Smooth muscle cell (in vitro differentiated cells): Measurements from ENCODE around the gene CBR1. TPM values are rescaled to one million over a fixed set of nuclear protein-coding genes. Genes with fewer than 3 reads are reported as not detected.

ENCODE experiments used
- DNase-seq: peaks from one replicate; lab custom pipeline; 2025; ENCODE audit not compliant: unreplicated experiment; lab: John Stamatoyannopoulos, UW
- H2AFZ ChIP-seq: fragments of 200-600 bp; sonication (generic); 2 replicates; pipeline ENCODE4 v1.6.0; 2016; ENCODE audit warnings: antibody characterized with exemption, low read depth, mild to moderate bottlenecking
- H3F3A ChIP-seq: fragments of 200-600 bp; sonication (generic); 2 replicates; pipeline ENCODE4 v1.6.0; 2017; ENCODE audit warnings: antibody characterized with exemption, low read depth
- H3K27ac ChIP-seq: fragments of 200-600 bp; sonication (generic); 2 replicates; pipeline ENCODE4 v1.5.1; 2016; ENCODE audit warnings: low read depth, mild to moderate bottlenecking
- H3K27me3 ChIP-seq: fragments of 200-600 bp; sonication (generic); 2 replicates; pipeline ENCODE4 v1.6.1; 2016; ENCODE audit warnings: low read depth, mild to moderate bottlenecking
- H3K36me3 ChIP-seq: fragments of 200-600 bp; sonication (generic); 2 replicates; pipeline ENCODE4 v1.5.1; 2016; ENCODE audit warnings: low read depth
- H3K4me1 ChIP-seq: fragments of 200-600 bp; sonication (generic); 2 replicates; pipeline ENCODE4 v1.5.1; 2016; ENCODE audit warnings: low read depth
- H3K4me2 ChIP-seq: fragments of 200-600 bp; sonication (generic); 2 replicates; pipeline ENCODE4 v1.6.0; 2016; ENCODE audit warnings: mild to moderate bottlenecking
- H3K4me3 ChIP-seq: fragments of 200-600 bp; sonication (generic); 2 replicates; pipeline ENCODE4 v1.5.1; 2016; ENCODE audit warnings: mild to moderate bottlenecking
- H3K79me2 ChIP-seq: fragments of 200-600 bp; sonication (generic); 2 replicates; pipeline ENCODE4 v1.6.0; 2016; ENCODE audit warnings: low read depth, mild to moderate bottlenecking
- H3K9ac ChIP-seq: fragments of 200-600 bp; sonication (generic); 2 replicates; pipeline ENCODE4 v1.6.0; 2016; ENCODE audit warnings: low read depth
- H3K9me3 ChIP-seq: fragments of 200-600 bp; sonication (generic); replicated peaks from 2 replicates; pipeline ENCODE4 v1.5.1; 2016; ENCODE audit warnings: low read depth
- H4K20me1 ChIP-seq: fragments of 200-600 bp; sonication (generic); 2 replicates; pipeline ENCODE4 v1.6.0; 2016; ENCODE audit warnings: low read depth
- CTCF ChIP-seq: fragments of 200-600 bp; sonication (generic); IDR thresholded peaks from 2 replicates; pipeline ENCODE4 v1.5.1; 2017; ENCODE audit warnings: borderline replicate concordance, mild to moderate bottlenecking, antibody characterized with exemption; ENCODE audit not compliant: insufficient read depth, poor library complexity, severe bottlenecking
- WGBS: methylation state at CpG from one replicate; pipeline ENCODE4 v1.1.7; 2016; ENCODE audit warnings: low lambda C conversion rate; 5-methylcytosine and 5-hydroxymethylcytosine counted together
- polyA plus RNA-seq: library from polyadenylated mRNA; unstranded; fragments of >200 nt; fragmentation: Nextera tagmentation; extraction: Ambion mirVana; gene quantifications from 2 replicates; pipeline ENCODE4 v1.2.1, GENCODE V29; 2016
- small RNA-seq: library from RNA; depleted of rRNA; stranded (forward); fragments of <200 nt; gene quantifications from one replicate; pipeline ENCODE3, GENCODE V24; 2014
- total RNA-seq: library from RNA; depleted of rRNA; stranded (reverse); fragments of >200 nt; gene quantifications from 2 replicates; pipeline ENCODE4 v1.2.3, GENCODE V29; 2014

Gene CBR1
- total and polyA plus RNA-seq, 2 experiments from 2014 or later, result 67.1 to 90.7 TPM

- Histone ChIP-seq H2AFZ (no peak overlapping the region), H3F3A (no peaks in the 10 kb centered on the region), H3K79me2 (no peaks in the 10 kb centered on the region), H3K9ac (no peak overlapping the region), H3K9me3 (no peaks in the 10 kb centered on the region), H3K27me3 (no peaks in the 10 kb centered on the region), H3K4me3 (no peak overlapping the region), H4K20me1 (no peaks in the 10 kb centered on the region), H3K4me2 (no peak overlapping the region), H3K27ac (no peak overlapping the region), H3K4me1 (no peaks in the 10 kb centered on the region), H3K36me3 (no peaks in the 10 kb centered on the region)
- WGBS, result 89% methylated on average over 2 of the region's 2 CpGs
- TF ChIP-seq CTCF, result no peak
- no peak for DNase-seq
These were observed 47.5 kb downstream of the CBR1 start for GRCh38 chr21:36117286-36117741.

- Histone ChIP-seq H3K4me3 (no peak overlapping the region), H3K4me2 (no peak overlapping the region), H3F3A (no peaks in the 10 kb centered on the region), H3K79me2 (no peaks in the 10 kb centered on the region), H3K36me3 (no peaks in the 10 kb centered on the region), H3K9me3 (no peaks in the 10 kb centered on the region), H3K27me3 (no peaks in the 10 kb centered on the region), H4K20me1 (no peaks in the 10 kb centered on the region), H3K27ac (no peak overlapping the region), H2AFZ (no peak overlapping the region), H3K9ac (no peak overlapping the region), H3K4me1 (no peaks in the 10 kb centered on the region)
- 80% methylated on average over 7 of the region's 7 CpGs for WGBS
- no peak for DNase-seq
- TF ChIP-seq CTCF, result no peak
These were observed 50.6 kb downstream of the CBR1 start for GRCh38 chr21:36120304-36120888.

Small RNA genes within 50 kb of the gene (small RNA-seq; reads per million reads assigned to genes)
- gene RNU6-992P, result not detected

Other genes starting within 250 kb of the CBR1 start
- 8.5 and 18.7 TPM in 2 replicates for gene SETD4, start 9.5 kb upstream of the CBR1 start, total RNA-seq
- 10.0 and 12.7 TPM in 2 replicates for gene SETD4, start 9.5 kb upstream of the CBR1 start, polyA plus RNA-seq
- 3.3 and 3.5 TPM in 2 replicates for gene CBR3, start 65.1 kb downstream of the CBR1 start, total RNA-seq
- gene CBR3, start 65.1 kb downstream of the CBR1 start, polyA plus RNA-seq, result 0.78 and 2.9 TPM in 2 replicates
- gene DOP1B, start 86.8 kb downstream of the CBR1 start, total RNA-seq, result 11.0 and 14.5 TPM in 2 replicates
- 3.2 and 8.8 TPM in 2 replicates for gene DOP1B, start 86.8 kb downstream of the CBR1 start, polyA plus RNA-seq